ENCODE results near the gene MUC13.
"Not testable (repeated sequence)": the region's sequence is repeated elsewhere in the genome, so short reads cannot be mapped to it uniquely, and the experiment has no call there.

MUC13 gene

GRCh38 chr3:124934577-124934976, at the start of gene MUC13:
TSS of gene MUC13 (minus strand) at chr3:124934751. CDS start at chr3:124934712, 39 bp downstream.
- DNase-seq: no peak

GRCh38 chr3:124982855-124983254, 48.3 kb upstream of the MUC13 start:
- no peak for DNase-seq

GRCh38 chr3:124981472-124981871, 46.9 kb upstream of the MUC13 start:
- no peak for DNase-seq

GRCh38 chr3:124978627-124979026, 44.1 kb upstream of the MUC13 start:
- no peak for DNase-seq

GRCh38 chr3:124976383-124976782, 41.8 kb upstream of the MUC13 start:
- DNase-seq: peak; percentile 51

GRCh38 chr3:124974691-124975090, 40.1 kb upstream of the MUC13 start:
- no peak for DNase-seq

GRCh38 chr3:124973290-124973689, 38.7 kb upstream of the MUC13 start:
- no peak for DNase-seq

- peak; percentile 71 for DNase-seq
Measured at GRCh38 chr3:124972457-124972856, 37.9 kb upstream of the MUC13 start.

GRCh38 chr3:124969963-124970722, 35.6 kb upstream of the MUC13 start:
- no peak for DNase-seq

- no peak for DNase-seq
Measured at GRCh38 chr3:124969190-124969589, 34.6 kb upstream of the MUC13 start.

GRCh38 chr3:124967964-124968363, 33.4 kb upstream of the MUC13 start:
- DNase-seq: no peak

GRCh38 chr3:124966521-124967445, 32.2 kb upstream of the MUC13 start:
- DNase-seq: no peak

- DNase-seq: peak; percentile 84
Measured at GRCh38 chr3:124965413-124965812, 30.9 kb upstream of the MUC13 start.

- no peak for DNase-seq
Measured at GRCh38 chr3:124964387-124964786, 29.8 kb upstream of the MUC13 start.

- no peak for DNase-seq
Measured at GRCh38 chr3:124963755-124964154, 29.2 kb upstream of the MUC13 start.

GRCh38 chr3:124962403-124962940, 27.9 kb upstream of the MUC13 start:
- DNase-seq: no peak

- DNase-seq: no peak
Measured at GRCh38 chr3:124960698-124961097, 26.1 kb upstream of the MUC13 start.

- DNase-seq: no peak
Measured at GRCh38 chr3:124960105-124960504, 25.6 kb upstream of the MUC13 start.

- DNase-seq: not testable (repeated sequence)
Measured at GRCh38 chr3:124957951-124958350, 23.4 kb upstream of the MUC13 start.

GRCh38 chr3:124952282-124952855, 17.8 kb upstream of the MUC13 start:
- no peak for DNase-seq

- peak; percentile 76 for DNase-seq
Measured at GRCh38 chr3:124951511-124952281, 17.1 kb upstream of the MUC13 start.

GRCh38 chr3:124950026-124950425, 15.5 kb upstream of the MUC13 start:
- no peak for DNase-seq
